Superior temporal gyrus (tissue), 1 donor: ENCODE data around the gene TSFM.
"Not testable (repeated sequence)": the region's sequence is repeated elsewhere in the genome, so short reads cannot be mapped to it uniquely, and the experiment has no call there.

Source experiments
- DNase-seq: peaks from one replicate; pipeline ENCODE4 v3.0.0-alpha.2; 2016; ENCODE audit errors: extremely low spot score

TSFM gene

GRCh38 chr12:57763881-57764661 is 18.5 kb upstream of the TSFM start:
- DNase-seq: no peak

- no peak for DNase-seq
Observed at GRCh38 chr12:57764662-57765002, 18.0 kb upstream of the TSFM start.

- DNase-seq: no peak
Observed at GRCh38 chr12:57765003-57765697, 17.4 kb upstream of the TSFM start.

DNA sequence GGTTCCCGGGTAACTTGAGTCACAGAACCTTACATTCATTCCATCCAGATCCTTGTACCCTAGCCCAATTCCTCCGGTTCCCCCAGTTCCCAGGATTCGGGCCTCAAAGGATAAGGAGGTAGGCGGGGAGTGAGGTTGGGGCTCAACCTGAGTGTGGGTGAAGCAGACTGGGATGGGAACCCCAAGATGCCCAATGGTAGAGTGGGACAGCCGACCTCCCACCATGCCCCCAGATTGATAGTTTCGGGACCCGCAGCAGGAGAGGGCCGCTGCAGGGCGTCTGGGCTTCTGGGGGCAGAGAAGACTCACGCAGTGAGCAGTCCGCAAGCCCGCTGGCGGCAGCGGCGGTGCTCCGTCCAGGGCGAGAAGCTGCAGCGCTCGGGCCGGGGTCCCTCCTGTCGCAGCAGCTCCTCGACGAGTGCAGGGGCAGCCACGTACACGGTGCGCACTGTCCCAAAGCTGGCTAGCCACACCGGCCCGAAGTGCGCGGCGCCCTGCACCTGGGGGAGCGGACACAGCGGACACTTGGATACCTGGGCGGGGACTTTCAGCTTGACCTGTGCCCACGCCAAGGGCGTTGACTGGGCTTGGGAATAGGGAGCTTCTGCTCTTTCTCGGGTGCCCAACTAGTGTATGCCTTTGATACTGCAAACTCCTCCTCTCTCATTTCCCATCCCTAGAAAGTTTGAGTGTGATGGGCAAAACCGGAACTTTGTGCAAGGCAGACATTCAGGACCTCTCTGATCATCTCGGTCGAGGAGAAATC is 16.7 kb upstream of the TSFM start:
- no peak for DNase-seq

DNA sequence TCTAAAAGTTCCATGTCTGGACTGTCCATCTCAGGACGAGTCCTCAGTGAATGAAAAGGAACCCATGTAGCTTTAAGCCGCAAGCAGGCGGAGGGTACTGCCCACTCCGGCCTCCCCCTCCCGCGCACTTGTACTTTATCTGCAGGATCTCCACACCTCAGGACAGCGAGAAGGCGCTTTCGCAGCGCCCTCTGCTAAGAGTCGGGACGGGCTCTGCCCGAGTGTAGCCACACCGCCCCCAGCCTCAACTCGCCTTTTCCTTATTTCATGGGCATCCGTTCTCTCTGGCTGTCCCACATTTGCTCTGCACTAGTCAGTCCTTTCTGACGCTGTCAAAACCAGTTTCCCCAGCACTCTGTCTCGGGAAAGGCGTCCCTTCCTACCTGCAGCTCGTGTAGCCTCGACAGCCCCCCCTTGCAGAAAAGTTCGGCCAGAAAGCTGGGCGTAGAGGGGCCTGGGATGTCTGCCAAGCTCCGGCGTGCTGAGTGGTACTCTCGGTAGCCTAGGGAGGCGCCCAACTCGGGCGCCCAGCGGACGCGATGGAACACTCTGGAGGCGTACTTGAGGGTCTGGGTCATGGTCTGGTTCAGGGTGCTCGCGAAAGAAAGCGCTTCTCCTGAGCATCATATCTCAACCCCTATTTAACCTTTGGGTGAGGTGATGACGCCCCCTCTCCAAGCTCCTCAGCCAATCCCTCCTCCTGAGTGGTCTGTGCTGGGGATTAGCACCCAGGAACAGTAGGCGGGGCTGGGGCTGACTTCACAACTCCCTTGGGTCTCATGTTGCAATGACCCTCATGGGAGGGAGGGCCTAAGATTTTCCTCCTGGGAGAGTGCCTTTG is 15.9 kb upstream of the TSFM start, which contains the start of gene CYP27B1:
TSS of gene CYP27B1 (minus strand) at position 615 of the 841 bp plus-strand sequence. CDS start at position 578, 37 bp downstream.
- DNase-seq: no peak

DNA sequence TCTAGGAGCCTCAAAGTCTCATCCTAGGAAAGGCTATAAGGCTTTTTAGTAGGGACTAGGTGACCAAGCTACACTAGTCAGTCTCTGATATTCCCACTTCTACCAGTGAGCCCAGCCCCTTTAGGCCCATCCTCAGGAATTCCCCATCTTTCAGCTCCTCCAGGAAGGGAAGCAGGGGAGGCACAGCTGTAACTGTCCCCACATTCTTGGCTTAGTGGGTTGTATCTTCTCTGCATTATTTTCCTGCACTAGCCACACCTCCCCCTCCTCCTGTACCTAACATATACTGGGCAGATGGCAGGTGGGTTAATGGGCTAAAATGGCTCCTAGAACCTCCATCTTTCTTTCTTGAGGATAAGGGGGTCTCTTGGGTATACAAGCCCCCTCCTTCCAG is 15.3 kb upstream of the TSFM start:
- no peak for DNase-seq

DNA sequence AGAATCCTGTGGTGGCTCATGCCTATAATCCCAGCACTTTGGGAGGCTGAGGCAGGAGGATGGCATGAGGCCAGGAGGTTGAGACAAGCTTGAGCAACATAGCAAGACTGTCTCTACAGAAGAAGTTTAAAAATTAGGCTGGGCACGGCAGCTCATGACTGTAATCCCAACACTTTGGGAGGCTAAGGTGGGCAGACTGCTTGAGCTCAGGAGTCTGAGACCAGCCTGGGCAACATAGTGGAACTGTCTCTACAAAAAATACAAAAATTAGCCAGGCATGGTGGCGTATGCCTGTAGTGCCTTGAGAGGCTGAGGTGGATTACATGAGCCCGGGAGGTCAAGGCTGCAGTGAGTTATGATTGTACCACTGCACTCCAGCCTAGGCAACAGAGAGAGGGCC is 14.7 kb upstream of the TSFM start:
- DNase-seq: no peak

DNA sequence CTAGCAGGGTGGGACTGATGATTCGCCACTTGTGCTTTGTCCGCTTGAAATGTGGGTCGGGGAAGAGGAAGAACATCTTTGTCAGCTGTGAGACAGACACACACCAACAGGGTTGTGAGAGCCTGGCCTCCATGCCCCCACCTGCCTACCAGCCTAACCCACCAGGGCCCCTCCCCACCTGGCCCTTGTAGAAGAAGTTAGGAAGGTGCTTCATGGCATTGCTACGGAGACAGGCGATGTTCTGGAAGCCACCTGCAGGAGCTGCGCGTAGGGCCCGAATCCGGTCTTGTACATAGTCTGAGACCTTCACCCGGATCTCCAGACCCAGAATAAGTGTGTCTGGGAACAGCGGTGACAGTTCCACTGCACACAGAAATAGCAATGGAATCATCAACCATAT is 13.0 kb upstream of the TSFM start:
- no peak for DNase-seq

DNA sequence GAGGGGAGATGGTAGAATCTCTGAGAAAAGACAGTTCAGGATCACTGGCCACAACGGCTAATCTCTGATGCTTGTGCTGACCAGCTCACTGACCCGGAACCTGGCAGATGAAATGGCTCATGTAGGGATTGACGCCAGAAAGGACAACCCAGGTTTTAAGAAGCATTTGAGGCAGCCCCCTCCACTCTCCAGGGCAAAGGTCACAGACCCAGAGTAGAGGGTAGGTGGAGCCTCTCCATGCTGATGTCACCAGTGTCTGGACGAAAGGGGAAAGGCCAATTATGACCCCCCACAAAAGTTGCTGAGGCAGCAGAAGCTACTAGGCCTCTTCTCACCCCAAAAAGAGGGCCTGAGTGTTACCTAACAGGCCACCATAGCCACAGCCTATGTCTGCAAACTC is 11.9 kb upstream of the TSFM start:
- no peak for DNase-seq

DNA sequence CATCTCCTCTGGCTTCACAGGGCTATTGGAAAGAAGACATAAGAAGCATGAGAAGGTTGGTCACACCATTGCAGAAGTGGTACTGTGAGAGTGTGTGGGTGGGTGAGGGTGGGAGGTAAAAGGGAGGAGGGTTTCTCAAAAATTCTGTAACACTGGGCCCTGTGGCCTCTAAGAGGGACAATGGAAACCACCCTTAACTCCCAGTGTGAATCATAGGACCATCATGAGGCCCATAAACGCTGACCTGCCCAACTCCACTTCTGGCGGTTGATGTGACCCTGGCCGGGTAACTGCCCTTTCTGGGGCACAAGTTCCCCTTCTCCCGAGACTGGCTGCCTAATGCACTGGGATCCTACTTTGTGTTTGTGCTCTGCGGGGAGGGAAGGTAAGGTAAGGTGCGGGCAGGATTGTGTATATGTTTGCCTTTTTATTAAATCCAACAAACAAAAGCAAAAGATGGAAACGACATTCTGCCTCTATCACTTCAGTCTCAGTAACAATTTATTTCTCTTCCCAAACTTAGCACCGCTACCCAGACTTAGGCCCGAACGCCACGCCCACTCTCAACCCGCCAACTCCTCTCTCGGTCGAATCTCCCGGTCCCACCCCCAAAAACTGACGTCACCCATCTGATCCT is 11.2 kb upstream of the TSFM start:
- DNase-seq: peak; percentile 76

DNA sequence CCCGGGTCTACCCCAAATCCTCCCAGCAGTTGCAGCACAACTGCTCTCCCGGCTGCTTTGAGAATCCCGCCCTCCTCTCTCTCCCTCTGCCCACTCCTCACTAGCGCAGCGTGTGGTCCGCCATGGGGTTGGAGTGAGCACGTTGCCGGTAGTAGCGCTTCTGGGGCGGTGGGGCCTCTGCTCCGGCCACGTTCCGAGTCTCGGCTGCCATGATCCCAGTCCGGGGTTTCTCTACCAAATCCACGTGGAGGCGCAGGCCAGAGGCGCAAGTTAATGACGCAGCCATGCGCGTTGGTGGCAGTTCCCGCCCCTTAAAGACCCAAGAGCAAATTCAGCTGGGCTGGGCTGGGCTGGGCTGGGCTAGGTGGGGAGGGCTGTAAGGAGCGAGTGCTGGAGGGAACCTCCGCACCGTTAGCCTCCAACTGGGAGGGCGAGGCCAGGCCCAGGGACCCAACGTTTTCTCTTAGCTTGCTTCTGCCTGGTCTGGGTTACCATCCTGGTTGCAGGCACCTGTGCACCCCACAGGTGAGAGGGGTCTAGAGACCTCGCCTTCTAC is 10.6 kb upstream of the TSFM start, which contains the start of gene METTL1:
TSS of gene METTL1 (minus strand) at position 233 of the 556 bp plus-strand sequence. CDS start at position 211, 22 bp downstream.
- DNase-seq: peak; percentile 97

DNA sequence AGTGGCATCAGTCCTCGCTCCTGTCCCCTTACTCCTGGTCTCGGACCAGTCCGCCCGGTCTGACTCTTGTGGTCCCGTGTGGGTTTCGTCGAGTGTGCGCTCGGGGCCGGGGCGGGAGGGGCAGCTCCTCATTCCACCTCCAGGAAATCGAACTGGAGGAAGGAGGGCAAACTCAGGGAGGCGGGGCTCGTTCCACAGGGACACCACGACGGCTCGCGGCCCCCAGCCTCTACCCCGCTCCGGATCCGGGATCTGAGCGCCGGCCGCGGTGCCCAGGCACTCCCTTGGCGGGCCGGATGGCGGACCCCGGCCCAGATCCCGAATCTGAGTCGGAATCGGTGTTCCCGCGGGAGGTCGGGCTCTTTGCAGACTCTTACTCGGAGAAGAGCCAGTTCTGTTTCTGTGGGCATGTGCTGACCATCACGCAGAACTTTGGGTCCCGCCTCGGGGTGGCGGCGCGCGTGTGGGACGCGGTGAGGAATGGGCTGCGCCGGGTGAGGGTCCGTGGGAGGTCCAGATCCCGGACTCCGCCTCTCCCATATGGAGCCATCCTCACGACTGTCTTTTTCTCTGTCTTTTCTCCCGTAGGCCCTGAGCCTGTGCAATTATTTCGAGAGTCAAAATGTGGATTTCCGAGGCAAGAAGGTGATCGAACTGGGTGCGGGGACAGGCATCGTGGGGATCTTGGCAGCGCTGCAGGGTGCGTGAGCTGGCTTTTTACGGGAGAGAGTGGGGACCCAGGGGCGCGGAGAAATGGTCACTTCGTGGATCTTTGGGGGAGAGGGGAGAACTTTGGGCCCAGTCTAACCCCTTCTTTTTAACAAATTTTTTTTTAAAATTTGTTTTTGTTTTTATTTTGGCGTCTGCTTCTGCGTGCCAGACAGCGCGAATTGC is 9.9 kb upstream of the TSFM start, which contains the start of gene EEF1AKMT3:
TSS of gene EEF1AKMT3 (plus strand) at position 186 of the 894 bp plus-strand sequence. CDS start at position 297, 111 bp downstream.
- DNase-seq: no peak

- DNase-seq: not testable (repeated sequence)
Observed at GRCh38 chr12:57774634-57775033, 8.0 kb upstream of the TSFM start.

GRCh38 chr12:57775044-57775443 is 7.5 kb upstream of the TSFM start:
- DNase-seq: no peak

DNA sequence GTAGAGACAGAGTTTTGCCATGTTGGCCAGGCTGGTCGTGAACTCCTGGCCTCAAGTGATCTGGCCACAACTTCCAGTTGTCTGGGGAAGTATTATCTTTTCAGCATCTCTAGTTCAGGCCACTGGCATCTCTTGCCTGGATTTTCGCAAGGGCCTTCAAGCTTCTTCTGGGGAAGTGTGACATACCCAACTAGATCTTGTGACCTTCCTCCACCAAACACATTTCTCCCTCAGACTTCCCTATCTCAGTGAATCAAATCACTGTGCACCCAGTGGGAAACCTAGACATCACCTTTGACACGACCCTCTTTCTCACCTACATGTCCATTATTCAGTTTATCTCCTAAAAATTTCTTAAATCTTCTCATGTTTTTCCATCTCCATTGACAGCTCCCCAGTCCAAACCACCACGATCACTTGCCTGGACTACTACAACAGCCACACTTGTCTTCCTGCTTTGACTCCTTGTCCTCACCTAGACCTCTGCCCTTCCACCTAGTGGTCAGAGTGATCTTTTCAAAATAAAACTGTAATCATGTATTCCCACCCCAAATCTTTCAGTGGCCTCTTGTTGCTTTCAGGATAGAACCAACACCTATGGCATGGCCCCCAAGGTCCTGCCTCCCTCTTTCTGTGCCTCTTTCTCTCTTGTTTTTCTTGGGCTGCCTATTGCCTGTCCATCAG is 6.9 kb upstream of the TSFM start:
- DNase-seq: no peak

- no peak for DNase-seq
Observed at GRCh38 chr12:57776247-57776587, 6.4 kb upstream of the TSFM start.

- no peak for DNase-seq
Observed at GRCh38 chr12:57777367-57777766, 5.2 kb upstream of the TSFM start.

DNA sequence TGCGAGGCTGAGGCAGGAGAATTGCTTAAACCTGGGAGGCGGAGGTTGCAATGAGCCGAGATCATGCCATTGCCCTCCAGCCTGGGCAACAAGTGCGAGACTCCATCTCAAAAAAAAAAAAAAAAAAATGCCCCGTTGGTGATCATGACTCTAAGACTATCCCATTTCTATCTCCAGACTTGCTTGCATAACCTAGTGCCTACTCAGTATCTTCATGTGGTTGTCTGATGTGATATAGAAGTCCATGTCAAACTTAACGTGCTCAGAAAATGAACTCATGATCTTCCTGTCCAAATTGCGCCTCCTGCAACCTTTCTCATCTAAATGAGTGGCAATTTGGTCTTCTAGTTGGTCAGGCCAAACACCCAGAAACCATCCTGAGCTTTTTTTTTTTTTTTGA is 4.7 kb upstream of the TSFM start:
- DNase-seq: no peak

DNA sequence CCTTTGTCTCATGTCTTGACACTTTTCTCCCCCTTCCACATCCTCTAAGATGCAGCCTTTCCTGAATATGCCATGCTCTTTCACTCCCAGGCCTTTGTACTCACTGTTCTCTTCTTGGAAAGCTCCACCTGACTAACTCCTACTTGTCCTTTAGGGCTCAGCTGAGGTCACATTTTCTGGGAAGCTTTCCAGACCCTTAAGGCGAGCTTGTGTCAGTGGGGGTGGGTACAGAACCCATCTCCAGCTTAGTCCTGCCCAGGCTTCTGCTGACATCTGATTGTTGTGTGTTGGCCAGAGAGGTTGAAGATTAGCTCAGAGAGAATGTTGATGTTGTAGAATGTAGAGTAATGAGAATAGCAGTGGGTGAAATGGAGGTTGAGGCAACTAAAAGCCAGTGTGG is 2.9 kb upstream of the TSFM start:
- DNase-seq: no peak
